SK-N-SH treated with all-trans-retinoic acid at 6 μM for 48 hours (cell line): ENCODE results near the gene TUBB2A.
"Not testable (repeated sequence)": the region's sequence is repeated elsewhere in the genome, so short reads cannot be mapped to it uniquely, and the experiment has no call there.

Experiments
- ARNTL ChIP-seq: fragments of 450-650 bp; formaldehyde crosslinking; IDR thresholded peaks from 2 replicates; pipeline ENCODE4 v1.5.0; 2020; ENCODE audit warnings: low read depth, mild to moderate bottlenecking, moderate library complexity, borderline replicate concordance
- CREB5 ChIP-seq: fragments of 250-450 bp; sonication (Bioruptor Pico); IDR thresholded peaks from 2 replicates; pipeline ENCODE4 v1.5.1; 2020; ENCODE audit warnings: low read depth, mild to moderate bottlenecking, moderate library complexity
- CSDC2 ChIP-seq: fragments of 250-450 bp; sonication (Bioruptor Pico); IDR thresholded peaks from 2 replicates; pipeline ENCODE4 v1.5.0; 2020; ENCODE audit warnings: mild to moderate bottlenecking, moderate library complexity
- ZNF70 ChIP-seq: fragments of 450-650 bp; formaldehyde crosslinking; IDR thresholded peaks from 2 replicates; pipeline ENCODE4 v1.5.0; 2020; ENCODE audit warnings: mild to moderate bottlenecking, moderate library complexity

GRCh38 chr6:3179945-3180344, 22.6 kb upstream of the TUBB2A start:
- not testable (repeated sequence) for TF ChIP-seq ARNTL (CRISPR knock-in tag); CSDC2 (CRISPR knock-in tag); CREB5; ZNF70 (CRISPR knock-in tag)
